Thoracic aorta (tissue), 2 donors: Measurements from ENCODE around the gene CXXC1. TPM values are rescaled to one million over a fixed set of nuclear protein-coding genes. Genes with fewer than 3 reads are reported as not detected.

Source experiments
- ATAC-seq: fragments of 150-250 bp; one replicate; pipeline ENCODE4 v1.8.0; 2017; ENCODE audit warnings: low read depth; ENCODE audit not compliant: insufficient number of reproducible peaks, low FRiP score
- DNase-seq: peaks from one replicate; pipeline ENCODE4 v3.0.0-alpha.2; 2020; ENCODE audit warnings: low spot score
- H3K27ac ChIP-seq, 2 donors: fragments of 200-600 bp; sonication (generic); 1 replicate in 1 of 2; 2 replicates in 1 of 2; pipeline ENCODE4 v1.5.1; 2016; ENCODE audit warnings: mild to moderate bottlenecking in 2 of 2, moderate library complexity in 2 of 2
- H3K27me3 ChIP-seq: fragments of 200-600 bp; sonication (generic); replicated peaks from 2 replicates; pipeline ENCODE4 v1.6.0; 2016; ENCODE audit warnings: mild to moderate bottlenecking; ENCODE audit not compliant: insufficient read depth
- H3K36me3 ChIP-seq: fragments of 200-600 bp; sonication (generic); one replicate; pipeline ENCODE4 v1.5.1; 2016
- H3K4me1 ChIP-seq, 2 donors: fragments of 200-600 bp; sonication (generic); 1 replicate in 1 of 2; 2 replicates in 1 of 2; pipeline versions ENCODE4 v1.5.1 to v1.6.0; 2016; ENCODE audit warnings: low read depth in 2 of 2, mild to moderate bottlenecking in 1 of 2; ENCODE audit not compliant: control insufficient read depth in 1 of 2
- H3K4me3 ChIP-seq: fragments of 200-600 bp; sonication (generic); 2 replicates; pipeline ENCODE4 v1.5.1; 2016; ENCODE audit warnings: mild to moderate bottlenecking
- H3K9me3 ChIP-seq: fragments of 200-600 bp; sonication (generic); 2 replicates; pipeline ENCODE4 v1.5.1; 2016
- CTCF ChIP-seq: fragments of 200-600 bp; sonication (generic); IDR thresholded peaks from one replicate; pipeline ENCODE4 v1.5.1; 2019; ENCODE audit warnings: antibody characterized with exemption
- total RNA-seq, 2 donors: library from RNA; depleted of rRNA; stranded (reverse); fragments of >200 nt; gene quantifications; one replicate each; pipeline versions ENCODE4 v1.1.0 to v1.2.3, GENCODE V29; 2016

CXXC1 gene
- total RNA-seq, 2 donors from 2014 or later, result 47.9 to 88.5 TPM

- no peak for TF ChIP-seq CTCF
- ATAC-seq (no peak), DNase-seq (no peak)
- no peaks in the 10 kb centered on the region for H3K9me3 ChIP-seq
- no peaks in the 10 kb centered on the region for H3K27me3 ChIP-seq
- H3K4me3 ChIP-seq, result no peak overlapping the region
- no peaks in the 10 kb centered on the region for H3K36me3 ChIP-seq
- no peaks in the 10 kb centered on the region for H3K4me1 ChIP-seq
- no peak overlapping the region for H3K27ac ChIP-seq
Measured at GRCh38 chr18:50232419-50232818, 55.1 kb downstream of the CXXC1 start.

Other genes with a start within 250 kb of the CXXC1 start
- 10 to 100 TPM in 1 of 2 donors, 1 to 10 TPM in 1; 8.3 to 13.5 TPM for gene MYO5B, start 92.5 kb downstream of the CXXC1 start, total RNA-seq
- gene CFAP53, start 21.2 kb downstream of the CXXC1 start, total RNA-seq, result under 1 TPM in 1 of 2 donors, not detected in 1; 0.35 TPM
- gene MBD1, start 6.2 kb downstream of the CXXC1 start, total RNA-seq, result 100 to 1,000 TPM; 103 to 107 TPM
- gene SKA1, start 87.4 kb upstream of the CXXC1 start, total RNA-seq, result not detected